ENCODE measurements around the gene USP2.

USP2 gene

GRCh38 chr11:119320240-119320775 is 61.2 kb downstream of the USP2 start:
- DNase-seq: no peak

DNA sequence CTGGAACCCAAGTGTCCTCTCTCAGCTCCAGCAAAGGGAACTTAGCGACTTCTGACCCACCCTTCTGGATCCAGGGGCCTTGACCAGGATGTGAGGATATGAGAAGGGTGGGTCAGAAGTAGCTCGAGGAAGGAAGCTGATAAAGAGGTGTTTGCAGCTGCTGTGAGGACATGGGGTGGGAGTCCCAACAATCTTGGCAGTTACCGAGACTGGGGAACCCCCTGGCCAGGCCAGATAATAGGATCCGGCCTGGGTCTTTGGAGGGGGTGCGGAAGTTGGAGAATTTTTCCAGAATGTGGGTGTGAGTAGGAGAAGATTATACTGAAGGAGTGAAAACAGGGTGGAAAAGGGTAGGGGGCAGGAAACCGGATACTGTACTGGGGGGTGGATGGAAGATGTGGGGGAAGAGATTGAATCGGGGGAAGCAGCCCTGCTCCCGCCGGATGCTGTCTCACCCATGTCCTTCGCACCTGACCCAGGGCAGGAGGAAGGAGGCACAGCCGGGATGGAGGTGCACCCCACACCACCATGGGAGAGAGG is 61.7 kb downstream of the USP2 start:
- no peak for DNase-seq

DNA sequence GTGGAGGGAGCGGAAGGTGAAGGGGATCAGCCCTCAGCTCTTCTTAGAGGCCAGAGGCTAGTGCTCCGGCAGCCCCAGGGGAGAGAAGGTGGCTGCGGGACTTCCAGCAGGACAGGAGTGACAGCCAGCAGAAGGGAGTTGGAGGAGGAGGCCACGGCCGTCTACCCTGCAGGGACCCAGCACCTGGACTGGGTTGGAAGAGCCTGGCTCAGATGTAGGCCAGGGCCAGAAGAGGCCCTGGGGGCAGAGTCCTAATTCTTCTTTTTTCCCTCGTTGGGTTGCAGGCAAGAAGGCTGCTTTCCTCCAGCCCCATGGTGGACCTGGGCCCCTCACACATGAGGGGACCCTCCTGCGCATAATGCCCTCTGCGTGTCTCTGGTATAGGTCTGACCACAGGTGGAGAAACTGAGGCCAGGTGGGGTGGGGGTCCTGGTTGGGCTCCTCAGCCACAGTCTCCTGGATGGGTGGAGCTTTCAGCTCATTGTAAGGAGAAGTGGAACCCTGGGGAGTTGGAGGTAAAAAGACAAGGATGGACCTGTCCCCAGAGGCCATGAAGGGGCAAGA is 62.3 kb downstream of the USP2 start:
- no peak for DNase-seq

DNA sequence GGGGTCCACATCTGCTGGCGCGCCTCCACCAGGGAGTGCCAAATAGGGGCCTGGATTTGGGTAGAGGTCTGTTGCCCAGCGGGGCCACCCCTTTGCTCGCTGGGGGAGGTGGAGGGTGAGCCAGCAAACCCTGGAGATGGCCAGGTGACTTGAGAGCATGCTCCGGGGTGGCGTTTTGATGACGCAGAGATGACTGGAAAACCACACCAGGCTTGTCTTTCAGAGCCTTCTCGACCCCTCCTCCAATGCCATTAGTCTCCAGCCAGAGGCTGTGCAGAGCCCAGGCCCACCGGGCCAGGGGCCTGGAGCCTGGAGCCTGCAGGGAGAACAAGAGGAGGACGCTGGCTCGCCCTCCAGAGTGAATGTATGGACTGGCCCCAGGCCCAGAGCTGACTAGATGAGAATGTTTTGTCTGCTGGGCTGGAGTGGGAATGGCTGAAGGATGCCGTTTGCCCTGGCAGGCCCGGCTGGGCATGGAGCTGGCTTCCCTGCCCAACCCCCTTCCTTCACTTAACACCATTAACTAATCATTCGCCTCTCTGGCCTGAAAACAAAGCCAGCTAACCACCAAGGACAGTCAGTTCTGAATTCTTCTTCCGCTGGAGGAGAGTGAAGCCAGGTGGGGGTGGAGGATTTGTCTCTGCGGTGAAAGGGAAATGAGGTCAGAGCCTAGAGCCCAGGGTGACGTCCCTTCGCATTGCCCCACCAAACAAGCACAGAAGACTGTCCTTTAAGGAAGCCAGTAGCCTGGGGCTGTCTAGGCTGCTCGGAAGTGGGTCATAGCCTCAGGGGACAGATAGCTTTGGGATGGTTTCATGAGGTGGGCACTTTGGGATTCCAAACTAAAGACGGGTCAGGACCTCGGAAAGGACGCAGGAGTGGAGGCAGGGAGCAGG is 63.0 kb downstream of the USP2 start:
- DNase-seq: peak; percentile 73

- DNase-seq: no peak
Observed at GRCh38 chr11:119317592-119318239, 63.8 kb downstream of the USP2 start.

GRCh38 chr11:119316729-119317591 is 64.5 kb downstream of the USP2 start, which contains the start of gene MCAM:
Gene MCAM, minus strand, starts transcription at chr11:119317130. Its CDS starts 29 bp downstream, at chr11:119317101.
- peak; percentile 76 for DNase-seq

GRCh38 chr11:119316016-119316728 is 65.3 kb downstream of the USP2 start:
- peak; percentile 79 for DNase-seq

- DNase-seq: peak; percentile 75
Observed at GRCh38 chr11:119315131-119316015, 66.1 kb downstream of the USP2 start.

DNA sequence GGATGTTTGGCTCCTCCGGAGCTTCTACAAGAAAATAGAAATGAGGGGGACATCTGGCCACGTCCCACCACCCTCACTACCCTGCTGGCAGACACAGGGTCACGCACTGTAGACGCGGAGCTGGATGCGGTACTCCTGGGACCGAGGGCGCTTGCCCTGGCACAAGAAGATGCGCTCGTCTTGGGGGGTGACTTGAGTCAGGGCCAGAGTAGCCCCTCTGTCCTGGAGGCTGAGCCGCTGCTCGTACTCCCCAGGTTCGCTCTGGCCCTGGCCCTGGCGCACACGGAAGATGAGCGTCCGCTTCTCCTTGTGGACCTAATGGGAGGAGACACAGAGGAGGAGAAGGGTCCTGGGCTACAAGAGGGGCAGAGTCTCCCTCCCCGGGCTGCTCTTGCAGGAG is 66.8 kb downstream of the USP2 start:
- no peak for DNase-seq

- no peak for DNase-seq
Observed at GRCh38 chr11:119310682-119311052, 70.8 kb downstream of the USP2 start.

- DNase-seq: no peak
Observed at GRCh38 chr11:119309953-119310681, 71.4 kb downstream of the USP2 start.

- DNase-seq: no peak
Observed at GRCh38 chr11:119309411-119309810, 72.1 kb downstream of the USP2 start.

DNA sequence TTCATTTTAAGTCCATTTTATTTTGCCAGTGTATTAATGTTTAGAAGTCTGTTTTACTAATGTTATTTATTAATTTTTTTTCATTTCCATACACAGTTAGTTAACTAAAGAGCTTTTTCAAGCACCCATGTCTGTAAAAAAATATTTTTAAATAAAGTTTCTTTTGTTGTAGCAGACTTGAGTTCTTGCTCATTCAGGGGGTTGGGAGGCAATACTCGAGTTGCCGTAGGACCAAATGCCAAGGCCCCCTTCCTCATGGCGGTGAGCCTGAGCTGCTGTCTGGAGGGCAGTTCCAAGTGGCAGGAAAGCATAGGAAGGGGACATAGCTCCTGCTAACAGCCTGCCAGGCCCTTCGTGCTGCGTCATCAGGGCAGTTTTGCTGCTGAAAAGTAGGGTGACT is 73.5 kb downstream of the USP2 start:
- no peak for DNase-seq

- DNase-seq: no peak
Observed at GRCh38 chr11:119307219-119307618, 74.3 kb downstream of the USP2 start.

- no peak for DNase-seq
Observed at GRCh38 chr11:119306373-119306890, 75.1 kb downstream of the USP2 start.

DNA sequence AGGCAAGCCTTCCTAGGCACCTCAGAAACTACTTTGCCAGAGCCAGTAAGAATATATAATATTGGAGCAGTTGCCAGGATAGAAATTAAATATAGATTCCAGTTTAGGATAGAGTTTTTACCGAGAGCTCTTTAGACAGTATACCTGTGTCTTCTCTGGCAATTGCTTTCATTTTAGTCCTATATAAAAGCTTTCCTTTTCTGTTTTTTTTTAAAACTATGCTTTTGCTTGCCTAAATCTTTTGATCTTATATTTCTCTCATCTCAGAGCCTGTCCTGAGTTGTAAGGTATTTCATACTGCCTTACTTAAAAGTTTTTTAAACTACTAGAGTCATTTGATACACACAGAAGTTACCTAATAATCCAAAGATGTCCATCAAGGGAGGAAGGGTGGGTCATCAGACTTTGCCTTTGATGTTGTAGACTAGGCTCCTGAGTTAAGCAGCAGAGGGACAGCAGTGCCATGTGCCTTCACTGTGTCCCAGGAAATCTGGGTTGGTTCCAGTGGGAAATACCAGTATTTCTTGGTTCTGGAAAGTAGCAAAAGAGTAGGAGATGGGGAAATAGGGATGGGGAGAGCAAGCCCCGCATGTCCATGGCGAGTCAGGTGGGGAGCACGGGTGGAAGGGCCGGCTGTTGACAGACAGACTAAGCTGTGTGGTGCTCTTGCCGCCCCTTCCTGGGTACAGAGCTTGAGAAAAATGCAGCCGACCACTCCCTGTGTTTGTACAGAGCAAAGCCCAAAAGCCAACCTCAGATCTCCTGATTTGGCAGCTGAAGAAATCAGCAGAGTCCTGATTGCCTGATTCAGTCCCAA is 75.7 kb downstream of the USP2 start:
- DNase-seq: no peak

Data from right forelimb (tissue), 1 donor.